ENCODE results near the gene MARK4.

GRCh38 chr19:45245334-45245787, 5.7 kb upstream of the MARK4 start, which contains the start of gene EXOC3L2:
- no peak for TF ChIP-seq POLR2AphosphoS5 (IDR thresholded peaks at IDR 0.05; ENCODE audit: borderline replicate concordance, low read depth, low read length)
- no peak for TF ChIP-seq EZH2 (IDR thresholded peaks at IDR 0.05)
- no peak for TF ChIP-seq FOXP2 (optimal IDR thresholded peaks at IDR 0.05; ENCODE audit: control extremely low read depth, extremely low read length, insufficient read depth)
